Ovary (tissue), 3 donors: ENCODE measurements around the gene VARS1.

Experiments used
- CTCF ChIP-seq, 3 donors: fragments of 450-650 bp in 2 of 3; fragments of 200-600 bp in 1 of 3; IDR thresholded peaks; one replicate each; pipeline versions ENCODE4 v1.5.1 to v1.8.0; 2016 to 2022; ENCODE audit warnings: antibody characterized with exemption in 3 of 3, mild to moderate bottlenecking in 1 of 3
- EP300 ChIP-seq: sonication (generic); formaldehyde crosslinking; IDR thresholded peaks from one replicate; pipeline ENCODE4 v1.6.1; 2017; ENCODE audit warnings: antibody characterized with exemption
- donor health status: DM: no; HTN: no; CAD: no.

- TF ChIP-seq EP300 (no peak), CTCF (IDR thresholded peaks at IDR 0.05) (no peak)
Observed at GRCh38 chr6:31825553-31825952, 30.0 kb upstream of the VARS1 start.
